ENCODE data around the gene EMP1. TPM values are rescaled to one million over a fixed set of nuclear protein-coding genes. Genes with fewer than 3 reads are reported as not detected.

The EMP1 gene
- total RNA-seq, 4 donors from 2014 or later = 33.5 to 111 (median 73.6) TPM

DNA sequence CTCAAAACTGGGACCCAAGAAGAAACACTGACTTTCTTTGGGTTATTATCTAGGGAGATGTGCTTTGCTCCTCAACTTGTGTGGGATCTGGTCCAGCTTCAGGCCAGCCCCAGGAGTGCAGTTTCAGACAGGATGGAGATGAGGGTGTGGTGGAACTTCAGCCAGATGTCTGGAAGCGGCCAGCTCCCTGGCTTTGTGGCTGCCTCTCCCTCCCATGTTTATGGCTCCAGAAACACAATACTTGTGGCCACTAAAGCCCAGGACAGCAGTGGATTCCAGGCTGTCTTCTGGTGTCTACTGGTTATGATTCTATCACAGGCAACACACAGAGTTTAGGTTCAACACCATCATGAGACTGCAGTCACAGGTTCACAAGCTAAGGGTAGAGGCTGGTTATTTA, 44.2 kb upstream of the EMP1 start:
- Histone ChIP-seq H3K27ac (peak overlapping the region; percentile 4 to 47 (median 22)), H3K4me1 (peaks cover under 1 to 2% of the 10 kb centered on the region in 2 donors), H3K9me3 (no peaks in the 10 kb centered on the region), H3K4me3 (no peak overlapping the region), H3K36me3 (no peaks in the 10 kb centered on the region), H3K27me3 (no peaks in the 10 kb centered on the region)
- DNase-seq (peak in 1 of 2 donors; percentile 68), ATAC-seq (peak; percentile 57 to 59)
- intact Hi-C loops (cut with DNase I; ENCODE audit: low total_unique reads) (no loop called here), in situ Hi-C loops (cut with MboI; ENCODE audit: low sequenced_read_pairs in 4 of 4) (no loop called here)
- TF ChIP-seq, protein P1, sequence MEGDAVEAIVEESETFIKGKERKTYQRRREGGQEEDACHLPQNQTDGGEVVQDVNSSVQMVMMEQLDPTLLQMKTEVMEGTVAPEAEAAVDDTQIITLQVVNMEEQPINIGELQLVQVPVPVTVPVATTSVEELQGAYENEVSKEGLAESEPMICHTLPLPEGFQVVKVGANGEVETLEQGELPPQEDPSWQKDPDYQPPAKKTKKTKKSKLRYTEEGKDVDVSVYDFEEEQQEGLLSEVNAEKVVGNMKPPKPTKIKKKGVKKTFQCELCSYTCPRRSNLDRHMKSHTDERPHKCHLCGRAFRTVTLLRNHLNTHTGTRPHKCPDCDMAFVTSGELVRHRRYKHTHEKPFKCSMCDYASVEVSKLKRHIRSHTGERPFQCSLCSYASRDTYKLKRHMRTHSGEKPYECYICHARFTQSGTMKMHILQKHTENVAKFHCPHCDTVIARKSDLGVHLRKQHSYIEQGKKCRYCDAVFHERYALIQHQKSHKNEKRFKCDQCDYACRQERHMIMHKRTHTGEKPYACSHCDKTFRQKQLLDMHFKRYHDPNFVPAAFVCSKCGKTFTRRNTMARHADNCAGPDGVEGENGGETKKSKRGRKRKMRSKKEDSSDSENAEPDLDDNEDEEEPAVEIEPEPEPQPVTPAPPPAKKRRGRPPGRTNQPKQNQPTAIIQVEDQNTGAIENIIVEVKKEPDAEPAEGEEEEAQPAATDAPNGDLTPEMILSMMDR (IDR thresholded peaks at IDR 0.05 in 4 of 5, conservative IDR thresholded peaks at IDR 0.05 in 1 of 5) = no peak
- no peak for TF ChIP-seq POLR2A (IDR thresholded peaks at IDR 0.05)

- Histone ChIP-seq H3K27me3 (no peaks in the 10 kb centered on the region), H3K36me3 (no peaks in the 10 kb centered on the region), H3K27ac (peak overlapping the region in 3 of 4 donors; percentile 8 to 47 (median 35)), H3K4me1 (peaks cover 0 to 2% of the 10 kb centered on the region in 2 donors), H3K9me3 (no peaks in the 10 kb centered on the region), H3K4me3 (no peak overlapping the region)
- no peak for DNase-seq
- no peak for ATAC-seq
- in situ Hi-C loops (cut with MboI; ENCODE audit: low sequenced_read_pairs in 4 of 4) (no loop called here), intact Hi-C loops (cut with DNase I; ENCODE audit: low total_unique reads) (no loop called here)
- TF ChIP-seq, protein P1 (IDR thresholded peaks at IDR 0.05 in 4 of 5, conservative IDR thresholded peaks at IDR 0.05 in 1 of 5) = no peak
- no peak for TF ChIP-seq POLR2A (IDR thresholded peaks at IDR 0.05)
Measured at GRCh38 chr12:13152756-13153155, 43.8 kb upstream of the EMP1 start.

- in situ Hi-C loops (cut with MboI; ENCODE audit: low sequenced_read_pairs in 4 of 4) = no loop called here
- no peak overlapping the region for H3K4me3 ChIP-seq
- intact Hi-C loops (cut with DNase I; ENCODE audit: low total_unique reads) = no loop called here
Measured at GRCh38 chr12:13153180-13153579, 43.3 kb upstream of the EMP1 start.

GRCh38 chr12:13154027-13154538, 42.4 kb upstream of the EMP1 start:
- Histone ChIP-seq H3K4me1 (peaks cover 0 to 2% of the 10 kb centered on the region in 2 donors), H3K4me3 (no peak overlapping the region), H3K27ac (no peak overlapping the region), H3K9me3 (no peaks in the 10 kb centered on the region), H3K27me3 (no peaks in the 10 kb centered on the region), H3K36me3 (no peaks in the 10 kb centered on the region)
- intact Hi-C loops (cut with DNase I; ENCODE audit: low total_unique reads) = no loop called here
- no peak for TF ChIP-seq POLR2A (IDR thresholded peaks at IDR 0.05)
- TF ChIP-seq, protein P1 (IDR thresholded peaks at IDR 0.05 in 4 of 5, conservative IDR thresholded peaks at IDR 0.05 in 1 of 5) = no peak
- ATAC-seq (no peak), DNase-seq (no peak)
- in situ Hi-C loops (cut with MboI; ENCODE audit: low sequenced_read_pairs in 4 of 4) = no loop called here

More at GRCh38 chr12:13153180-13153579, 43.3 kb upstream of the EMP1 start:
- DNase-seq (no peak), ATAC-seq (no peak)
- peaks cover 0 to 2% of the 10 kb centered on the region in 2 donors for H3K4me1 ChIP-seq
- TF ChIP-seq POLR2A (IDR thresholded peaks at IDR 0.05) = no peak
- TF ChIP-seq, protein P1 (IDR thresholded peaks at IDR 0.05 in 4 of 5, conservative IDR thresholded peaks at IDR 0.05 in 1 of 5) = no peak
- H3K9me3 ChIP-seq = no peaks in the 10 kb centered on the region
- H3K27me3 ChIP-seq = no peaks in the 10 kb centered on the region
- H3K27ac ChIP-seq = peak overlapping the region in 1 of 4 donors; percentile 47
- no peaks in the 10 kb centered on the region for H3K36me3 ChIP-seq

DNA sequence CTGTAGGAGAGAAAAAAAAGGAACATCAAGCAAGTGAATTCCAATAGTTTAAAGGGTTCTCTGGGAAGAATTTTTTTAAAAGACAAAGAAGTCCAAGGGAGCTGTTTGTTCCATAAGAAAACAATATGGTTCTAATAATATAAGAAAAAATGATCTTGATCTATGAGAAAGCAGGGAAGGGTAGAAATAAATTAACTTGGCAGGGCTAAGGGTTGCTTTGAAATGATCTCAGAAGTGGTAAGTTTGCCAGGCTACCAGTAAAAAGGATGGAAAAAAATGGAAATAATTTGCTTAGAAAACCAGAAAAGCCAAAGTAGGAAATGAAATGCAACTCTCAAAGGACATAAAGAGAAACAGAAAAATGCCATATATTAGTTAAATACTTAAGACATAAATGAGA, 41.7 kb upstream of the EMP1 start:
- Histone ChIP-seq H3K4me3 (no peak overlapping the region), H3K27ac (no peak overlapping the region), H3K27me3 (no peaks in the 10 kb centered on the region), H3K36me3 (no peaks in the 10 kb centered on the region), H3K9me3 (no peaks in the 10 kb centered on the region), H3K4me1 (peaks cover 0 to 2% of the 10 kb centered on the region in 2 donors)
- in situ Hi-C loops (cut with MboI; ENCODE audit: low sequenced_read_pairs in 4 of 4) (no loop called here), intact Hi-C loops (cut with DNase I; ENCODE audit: low total_unique reads) (no loop called here)
- ATAC-seq = no peak
- DNase-seq = no peak
- TF ChIP-seq, protein P1 (IDR thresholded peaks at IDR 0.05 in 4 of 5, conservative IDR thresholded peaks at IDR 0.05 in 1 of 5) = no peak
- no peak for TF ChIP-seq POLR2A (IDR thresholded peaks at IDR 0.05)
